ENCODE measurements around the gene PIM1. TPM values are rescaled to one million over a fixed set of nuclear protein-coding genes. Genes with fewer than 3 reads are reported as not detected.
"Not testable (repeated sequence)": the region's sequence is repeated elsewhere in the genome, so short reads cannot be mapped to it uniquely, and the experiment has no call there.

Gene PIM1
- polyA plus RNA-seq (ENCODE audit: insufficient read length in 4 of 4) = 10 to 100 TPM; 22.1 to 26.6 (median 24.7) TPM

GRCh38 chr6:37169496-37170272 is at the start of gene PIM1:
Gene PIM1, plus strand, starts transcription at chr6:37170152. Its CDS starts 424 bp downstream, at chr6:37170576.
- DNase-seq (ENCODE audit: low read depth in 4 of 4, low spot score in 2 of 4) = peak; percentile 78 to 95 (median 94)

- DNase-seq (ENCODE audit: low read depth in 4 of 4, low spot score in 2 of 4) = no peak
Observed at GRCh38 chr6:37121556-37121955, 48.4 kb upstream of the PIM1 start.

GRCh38 chr6:37122861-37123260 is 47.1 kb upstream of the PIM1 start:
- DNase-seq (ENCODE audit: low read depth in 4 of 4, low spot score in 2 of 4) = no peak

- no peak for DNase-seq (ENCODE audit: low read depth in 4 of 4, low spot score in 2 of 4)
Observed at GRCh38 chr6:37123957-37124729, 45.8 kb upstream of the PIM1 start.

DNA sequence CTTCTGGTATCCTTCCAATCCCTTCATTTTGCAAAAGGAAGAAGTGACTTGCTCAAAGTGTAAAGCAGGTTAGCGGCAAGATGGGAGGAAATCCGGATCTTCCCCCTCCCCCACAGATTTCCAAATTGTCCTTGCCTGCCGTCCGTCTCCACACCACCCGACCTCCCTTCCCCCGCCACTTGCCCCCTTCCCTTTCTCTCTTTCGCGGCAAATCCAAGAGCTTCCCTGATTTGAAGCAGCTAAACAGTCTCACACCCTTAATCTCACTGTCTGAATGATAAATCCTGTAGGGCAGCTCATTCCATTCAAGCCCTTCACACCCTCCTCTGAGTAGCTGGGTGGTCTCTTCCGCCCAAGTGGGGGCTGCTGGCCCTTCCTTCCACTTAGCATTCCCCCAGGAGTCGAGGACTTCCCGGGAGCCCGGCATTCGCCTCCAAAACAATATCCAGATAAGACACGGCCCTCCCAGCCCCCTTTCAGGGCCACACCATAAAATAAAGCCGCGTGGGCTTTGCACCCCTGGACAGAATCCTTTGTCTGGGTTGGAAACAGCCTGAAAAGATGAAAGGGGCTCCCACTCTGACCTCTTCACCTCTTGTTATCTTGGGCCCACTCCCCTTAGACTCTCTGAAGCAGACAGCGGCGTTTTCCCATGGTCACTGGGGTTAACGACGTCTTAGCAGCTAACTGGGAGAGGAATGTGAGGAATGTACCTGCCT is 44.0 kb upstream of the PIM1 start:
- DNase-seq (ENCODE audit: low read depth in 4 of 4, low spot score in 2 of 4) = peak in 1 of 4 donors; percentile 54

DNA sequence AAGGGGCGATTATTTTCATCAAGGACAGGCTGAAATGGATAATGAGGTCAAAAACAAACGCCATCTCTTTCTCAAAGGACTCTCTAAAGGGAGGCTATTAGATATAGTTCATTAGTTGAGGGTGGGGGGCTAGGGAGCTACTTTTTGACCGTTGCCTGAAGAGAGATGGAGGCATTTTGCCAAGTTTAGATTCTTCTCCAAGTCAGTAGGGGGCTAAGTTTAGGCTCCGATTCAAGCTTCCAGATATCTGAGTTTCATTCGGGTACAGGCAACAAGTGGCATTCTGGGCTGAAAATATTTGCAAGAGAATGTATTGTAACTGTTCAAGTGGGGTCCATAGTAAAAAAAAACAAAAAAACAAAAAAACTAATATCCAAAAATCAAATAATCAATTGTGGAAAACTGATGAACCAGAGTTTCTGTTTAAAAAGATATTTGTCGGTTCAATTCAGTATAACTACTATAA is 43.4 kb upstream of the PIM1 start:
- no peak for DNase-seq (ENCODE audit: low read depth in 4 of 4, low spot score in 2 of 4)

DNA sequence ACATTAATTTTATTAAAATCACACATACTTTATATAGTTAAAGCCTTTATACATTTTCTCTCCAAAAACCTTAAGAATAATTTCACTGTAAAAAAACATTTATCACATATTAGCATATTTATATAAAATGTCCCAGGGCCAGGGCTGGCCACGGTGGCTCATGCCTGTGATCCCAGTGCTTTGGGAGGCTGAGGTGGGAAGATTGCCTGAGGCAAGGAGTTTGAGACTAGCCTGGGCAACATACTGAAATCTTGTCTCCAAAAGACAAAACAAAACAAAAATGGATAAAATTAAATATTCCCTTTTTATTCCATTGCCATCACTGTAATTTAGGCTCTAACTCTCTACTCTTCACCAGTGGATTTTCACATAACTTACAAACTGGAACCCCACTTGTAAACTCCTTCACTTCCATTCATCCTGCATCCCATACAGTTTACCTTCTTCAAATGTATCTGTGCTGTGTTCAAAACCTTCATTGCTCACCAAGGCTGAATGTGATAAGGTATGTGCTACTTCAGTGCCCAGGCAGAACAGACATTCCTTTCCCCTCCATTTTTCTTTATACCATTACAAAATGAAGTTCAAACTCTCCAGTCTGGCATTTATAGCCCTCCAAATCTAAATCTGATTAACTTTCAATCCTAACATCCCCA is 42.9 kb upstream of the PIM1 start:
- no peak for DNase-seq (ENCODE audit: low read depth in 4 of 4, low spot score in 2 of 4)

DNA sequence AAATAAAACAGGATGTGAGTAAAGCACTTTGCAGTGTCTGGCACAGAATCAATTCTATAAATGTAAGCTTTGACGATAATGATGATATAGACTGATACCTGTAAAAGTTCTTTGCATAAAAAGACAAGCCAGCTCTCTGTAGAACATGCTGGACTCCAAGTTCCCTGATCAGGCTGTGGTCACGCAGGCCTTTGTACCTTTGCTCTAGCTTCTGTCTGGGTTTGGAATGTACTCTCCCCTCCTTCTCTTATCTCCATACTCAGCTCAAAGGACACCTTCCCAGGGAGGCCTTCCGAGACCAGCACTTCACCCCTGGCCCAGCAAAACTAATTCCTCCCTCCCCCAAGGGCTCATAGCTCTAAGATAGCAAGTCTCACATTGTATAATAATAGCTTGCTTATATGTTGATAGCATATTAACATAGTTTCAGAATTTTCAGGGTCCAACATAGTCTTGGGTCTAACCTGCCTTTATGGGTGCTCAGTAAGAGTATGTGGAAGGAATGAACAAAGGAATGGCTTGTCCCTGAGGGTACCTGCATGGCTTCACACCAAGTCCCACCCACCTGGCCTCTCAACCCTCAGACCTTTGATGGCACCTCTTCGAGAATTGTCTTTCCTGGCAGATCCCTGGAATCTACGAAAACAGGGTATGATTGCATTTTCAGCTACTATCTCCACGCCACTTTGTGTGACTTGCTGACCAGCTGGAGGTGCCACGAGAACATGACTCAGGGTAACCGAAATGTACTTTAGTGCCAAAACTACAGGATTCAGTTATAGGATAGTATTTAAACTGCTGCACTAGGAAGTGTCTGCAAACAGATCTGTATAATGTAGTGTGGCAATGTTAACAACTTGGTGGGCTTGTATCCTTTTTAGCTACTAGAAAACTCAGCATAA is 41.7 kb upstream of the PIM1 start:
- no peak for DNase-seq (ENCODE audit: low read depth in 4 of 4, low spot score in 2 of 4)

DNA sequence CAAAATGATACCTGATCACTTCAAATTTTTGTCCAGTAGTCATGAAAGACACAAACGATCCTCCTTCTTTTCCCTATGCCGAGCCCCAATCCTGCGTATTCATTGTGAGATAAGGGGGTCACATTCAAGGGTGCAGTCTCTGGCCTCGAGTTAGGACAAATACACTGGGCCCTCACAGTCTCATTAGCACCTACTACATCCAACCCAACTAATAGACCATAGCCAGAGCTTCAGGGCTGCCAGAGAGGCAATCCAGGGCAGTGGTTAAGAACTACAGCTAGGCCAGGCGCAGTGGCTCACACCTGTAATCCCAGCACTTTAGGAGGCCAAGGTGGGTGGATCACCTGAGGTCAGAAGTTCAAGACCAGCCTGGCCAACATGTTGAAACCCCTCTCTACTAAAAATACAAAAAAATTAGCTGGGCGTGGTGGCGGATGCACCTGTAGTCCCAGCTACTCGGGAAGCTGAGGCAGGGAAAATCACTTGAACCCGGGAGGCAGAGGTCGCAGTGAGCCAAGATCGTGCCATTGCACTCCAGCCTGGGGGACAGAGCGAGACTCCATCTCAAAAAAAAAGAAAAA is 41.0 kb upstream of the PIM1 start:
- DNase-seq (ENCODE audit: low read depth in 4 of 4, low spot score in 2 of 4) = not testable (repeated sequence)

GRCh38 chr6:37129566-37129965 is 40.4 kb upstream of the PIM1 start:
- DNase-seq (ENCODE audit: low read depth in 4 of 4, low spot score in 2 of 4) = no peak

- no peak for DNase-seq (ENCODE audit: low read depth in 4 of 4, low spot score in 2 of 4)
Observed at GRCh38 chr6:37130704-37131103, 39.2 kb upstream of the PIM1 start.

DNA sequence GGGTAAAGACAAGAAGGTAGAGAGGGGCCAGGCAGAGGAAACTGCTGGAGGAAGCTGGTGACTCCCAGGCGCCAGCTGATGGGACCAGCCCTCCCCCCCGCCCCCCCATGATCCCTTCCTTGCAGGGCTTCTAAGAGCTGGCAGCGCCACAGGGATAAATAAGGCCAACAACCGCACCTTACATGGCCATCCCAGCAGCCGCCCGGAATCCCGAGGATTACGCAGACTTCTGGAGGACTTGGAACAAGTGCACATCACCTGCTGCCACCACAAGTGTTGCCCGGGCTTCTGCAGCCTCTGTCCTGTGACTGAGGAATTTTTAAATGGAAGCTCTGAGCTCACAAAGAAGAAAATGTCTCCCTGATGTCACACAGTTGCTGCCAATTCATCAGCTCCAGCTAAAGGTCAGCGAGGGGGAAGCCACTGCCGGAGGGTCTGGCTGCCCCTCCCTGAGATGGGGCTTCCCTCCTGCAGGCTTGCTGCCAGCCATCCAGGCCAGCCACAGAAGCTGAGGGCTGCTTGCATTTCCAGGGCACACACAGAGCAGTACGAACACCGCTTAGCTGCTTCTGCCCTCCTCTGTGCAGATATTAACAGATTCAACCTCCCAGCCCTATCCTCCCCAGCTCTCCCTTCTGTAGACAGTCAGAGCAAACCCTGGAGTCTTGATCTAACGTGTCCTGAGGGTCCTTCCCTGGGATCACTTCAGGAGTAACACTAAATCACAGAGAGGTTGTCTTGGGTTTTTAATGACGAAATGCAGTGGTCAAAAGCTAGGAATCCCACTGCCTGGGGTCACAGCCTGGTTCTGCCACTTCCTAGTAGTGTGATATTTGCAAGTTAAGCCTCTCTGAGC is 38.6 kb upstream of the PIM1 start:
- DNase-seq (ENCODE audit: low read depth in 4 of 4, low spot score in 2 of 4) = no peak

DNA sequence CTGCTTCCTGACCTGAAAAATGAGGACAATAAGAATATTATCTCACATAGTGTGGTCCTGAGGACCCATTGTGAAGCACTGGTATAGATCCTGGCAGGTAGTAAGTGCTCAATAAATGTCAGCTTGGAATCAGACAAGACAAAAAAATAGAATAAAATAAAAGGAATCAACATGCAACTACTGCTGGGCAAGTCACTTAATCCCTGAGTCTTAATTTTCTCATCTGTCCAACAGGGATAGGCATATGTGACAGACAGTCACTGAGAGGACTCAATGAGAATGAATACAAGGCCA is 38.0 kb upstream of the PIM1 start:
- DNase-seq (ENCODE audit: low read depth in 4 of 4, low spot score in 2 of 4) = no peak

- DNase-seq (ENCODE audit: low read depth in 4 of 4, low spot score in 2 of 4) = no peak
Observed at GRCh38 chr6:37134036-37134395, 35.9 kb upstream of the PIM1 start.

DNA sequence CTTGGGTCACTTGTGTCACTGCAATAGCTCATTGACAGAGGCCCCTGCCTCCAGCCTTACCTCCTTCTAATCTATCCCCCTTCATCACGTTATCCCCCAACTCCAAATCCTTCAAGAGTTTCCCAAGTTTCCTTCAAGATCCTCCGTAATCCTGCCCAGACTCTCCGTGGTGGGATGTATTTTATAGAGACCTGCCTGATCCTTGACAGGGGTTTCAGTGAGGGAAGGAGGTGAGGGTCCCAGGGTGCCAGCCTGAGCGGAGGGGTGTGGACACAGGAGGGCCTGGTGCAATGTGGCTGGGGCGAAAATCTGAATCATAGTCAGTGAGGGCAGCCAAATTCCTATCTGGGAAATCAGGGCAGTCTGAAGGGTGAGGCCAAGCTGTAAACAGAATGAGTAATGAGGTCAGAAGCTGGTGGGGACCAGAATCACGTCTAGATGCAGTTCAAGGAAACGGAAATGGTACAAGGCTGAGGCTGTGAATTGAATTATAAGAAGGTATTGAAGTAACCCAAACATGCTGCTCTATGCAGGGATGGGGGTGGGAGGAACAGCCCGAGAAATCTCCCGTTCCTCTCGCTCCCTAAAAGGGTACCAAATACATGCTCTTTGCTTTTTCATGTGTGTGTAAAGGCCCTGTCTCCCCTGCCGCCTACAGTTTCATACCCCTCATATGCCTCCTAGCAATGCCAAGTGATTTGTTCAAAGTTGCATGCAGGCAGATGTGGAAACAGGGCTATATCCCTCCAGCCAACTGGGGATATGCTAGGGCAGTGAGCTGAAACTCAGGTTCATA is 35.4 kb upstream of the PIM1 start:
- no peak for DNase-seq (ENCODE audit: low read depth in 4 of 4, low spot score in 2 of 4)

DNA sequence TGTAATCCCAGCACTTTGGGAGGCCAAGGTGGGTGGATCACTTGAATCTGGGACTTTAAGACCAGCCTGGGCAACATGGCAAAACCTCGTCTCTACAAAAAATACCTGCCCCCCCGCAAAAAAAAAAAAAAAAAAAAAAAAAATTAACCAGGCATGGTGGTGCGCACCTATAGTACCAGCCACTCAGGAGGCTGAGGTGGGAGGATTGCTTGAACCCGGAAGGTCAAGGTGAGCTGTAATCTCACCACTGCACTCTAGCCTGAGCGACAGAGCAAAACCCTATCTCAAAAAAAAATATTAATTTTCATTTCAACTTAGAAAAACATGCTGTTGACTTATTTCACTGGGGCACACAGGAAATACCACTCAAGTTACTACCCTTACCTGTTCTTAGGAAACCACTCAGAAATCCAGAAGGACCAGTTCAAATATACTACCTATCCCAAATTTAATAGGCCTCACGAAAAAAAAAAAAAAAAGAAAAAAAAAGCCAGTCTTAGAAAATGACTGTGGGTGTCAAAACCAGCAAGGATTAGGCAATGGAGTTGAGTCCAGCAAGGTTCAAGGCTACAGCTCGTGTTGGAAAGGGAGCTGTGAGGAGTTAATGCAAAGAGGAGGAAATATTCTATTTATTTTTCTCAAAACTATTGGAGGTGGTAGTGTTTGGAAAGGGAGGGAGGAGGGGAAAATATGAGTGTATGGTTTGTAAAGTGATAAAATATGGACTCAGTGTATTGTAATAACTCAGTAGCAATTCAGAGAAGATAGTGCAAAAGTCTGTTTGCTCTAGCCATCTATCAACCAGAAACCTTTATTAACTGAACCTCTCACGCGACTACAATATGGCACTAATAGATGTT is 33.9 kb upstream of the PIM1 start:
- DNase-seq (ENCODE audit: low read depth in 4 of 4, low spot score in 2 of 4) = no peak

DNA sequence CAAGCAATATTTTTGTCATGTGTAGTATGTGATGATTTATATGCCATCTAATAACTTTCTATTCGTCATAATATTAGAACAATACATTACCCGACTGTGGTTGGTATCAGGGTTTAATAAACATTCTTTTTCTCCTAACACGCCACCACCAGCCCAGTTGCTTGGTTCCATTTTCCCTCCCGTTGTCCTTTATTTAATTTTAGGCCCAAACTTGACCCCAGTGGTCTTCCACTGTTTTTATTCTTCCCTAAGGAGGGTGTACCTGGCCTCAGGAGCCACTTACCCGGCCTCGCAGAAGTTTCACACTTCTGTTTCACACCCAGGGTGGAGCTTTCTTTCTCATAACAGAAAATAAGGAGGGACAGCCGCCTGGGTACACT is 33.1 kb upstream of the PIM1 start:
- DNase-seq (ENCODE audit: low read depth in 4 of 4, low spot score in 2 of 4) = no peak
